Measurements from ENCODE around the gene TNNI2. TPM values are rescaled to one million over a fixed set of nuclear protein-coding genes. Genes with fewer than 3 reads are reported as not detected.

Gene TNNI2
- polyA plus RNA-seq, 1 donor (not counting 4 experiments of a cell fraction or from before 2014, with no cell fraction given): 10.7 TPM

DNA sequence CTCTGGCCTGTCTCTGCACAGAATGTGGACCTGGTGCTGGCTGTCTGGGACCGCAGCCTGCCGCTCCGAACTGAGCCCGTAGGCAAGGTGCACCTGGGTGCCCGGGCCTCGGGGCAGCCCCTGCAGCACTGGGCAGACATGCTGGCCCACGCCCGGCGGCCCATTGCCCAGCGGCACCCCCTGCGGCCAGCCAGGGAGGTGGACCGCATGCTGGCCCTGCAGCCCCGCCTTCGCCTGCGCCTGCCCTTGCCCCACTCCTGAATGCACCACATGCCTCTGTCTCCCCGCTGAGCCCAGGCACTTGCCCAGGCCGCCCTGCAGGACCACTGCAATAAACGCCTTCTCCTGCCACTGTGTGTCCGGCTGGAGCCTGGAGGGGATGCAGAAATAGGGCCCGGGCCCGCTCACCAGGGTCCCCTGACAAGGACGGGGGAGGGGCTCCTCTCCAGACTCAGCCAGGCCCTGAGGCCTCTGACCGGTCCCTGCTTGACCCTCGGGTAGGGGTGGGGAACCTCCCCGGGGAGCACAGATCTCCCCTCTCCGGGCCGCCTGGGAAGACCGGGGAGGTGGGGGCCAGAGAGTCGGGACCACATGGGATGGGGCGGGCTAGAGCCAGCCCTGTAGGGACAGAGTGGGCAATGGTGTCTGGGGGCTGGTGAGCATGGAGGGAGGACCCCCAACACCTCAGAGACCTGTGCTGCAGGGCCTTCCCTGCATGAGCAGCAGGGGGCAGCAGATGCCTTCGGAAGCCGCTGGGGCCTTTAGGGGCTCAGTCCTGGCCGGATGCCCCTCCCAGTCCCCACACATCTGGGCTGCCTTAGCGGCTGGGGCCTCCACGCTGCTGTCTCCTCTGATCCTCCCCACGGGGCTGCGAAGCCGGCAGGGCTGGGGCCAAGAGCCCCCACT is 1.4 kb upstream of the TNNI2 start:
- no peak overlapping the region for H3K9ac ChIP-seq (ENCODE audit: control insufficient read depth, extremely low read depth, insufficient read depth, low read length)
- H3K4me1 ChIP-seq (ENCODE audit: control insufficient read depth, extremely low read depth, insufficient read depth, low read length): peaks cover 57% of the 10 kb centered on the region
- no peaks in the 10 kb centered on the region for H3K9me1 ChIP-seq (ENCODE audit: control insufficient read depth, extremely low read depth, insufficient read depth, low read length)
- no peaks in the 10 kb centered on the region for H4K20me1 ChIP-seq (ENCODE audit: control insufficient read depth, extremely low read depth, insufficient read depth, low read length)
- dilution Hi-C loops (cut with MboI; ENCODE audit: extremely low pct_ligation_motif_present, low sequenced_read_pairs): no loop called here
- TF ChIP-seq EZH2 (IDR thresholded peaks at IDR 0.05; ENCODE audit: low read length): no peak
- TF ChIP-seq CTCF (optimal IDR thresholded peaks at IDR 0.05 in 1 of 3, IDR thresholded peaks at IDR 0.05 in 1 of 3, conservative IDR thresholded peaks at IDR 0.05 in 1 of 3; ENCODE audit: extremely low read depth in 1 of 3, insufficient read depth in 2 of 3, low read length in 3 of 3): peak in 2 of 3 experiments; percentile 75 to 95
- peaks cover 23% of the 10 kb centered on the region for H3K79me2 ChIP-seq (ENCODE audit: control insufficient read depth, insufficient read depth, low read length)
- DNase-seq (ENCODE audit: low read depth, low spot score) (no peak), FAIRE-seq (no peak)
- no peaks in the 10 kb centered on the region for H3K9me3 ChIP-seq (ENCODE audit: control insufficient read depth, low read depth, low read length)
- no peaks in the 10 kb centered on the region for H3K36me3 ChIP-seq (ENCODE audit: control insufficient read depth in 2 of 2, extremely low read depth in 1 of 2, insufficient read depth in 2 of 2, low read length in 2 of 2)
- H3K27ac ChIP-seq (ENCODE audit: control insufficient read depth, insufficient read depth, low read length): no peak overlapping the region
- H2AFZ ChIP-seq (ENCODE audit: control insufficient read depth, low read length): no peak overlapping the region
- peak overlapping the region; percentile 94 for H3K4me2 ChIP-seq (ENCODE audit: control insufficient read depth, extremely low read depth, insufficient read depth, low read depth, low read length)
- H3K4me3 ChIP-seq (ENCODE audit: control insufficient read depth in 2 of 3, extremely low read depth in 1 of 3, insufficient read depth in 2 of 3, low read depth in 1 of 3, low read length in 3 of 3): peak overlapping the region; percentile 2 to 38 (median 33)
- H3K27me3 ChIP-seq (ENCODE audit: control insufficient read depth, extremely low read depth, insufficient read depth, low read length): no peaks in the 10 kb centered on the region

DNA sequence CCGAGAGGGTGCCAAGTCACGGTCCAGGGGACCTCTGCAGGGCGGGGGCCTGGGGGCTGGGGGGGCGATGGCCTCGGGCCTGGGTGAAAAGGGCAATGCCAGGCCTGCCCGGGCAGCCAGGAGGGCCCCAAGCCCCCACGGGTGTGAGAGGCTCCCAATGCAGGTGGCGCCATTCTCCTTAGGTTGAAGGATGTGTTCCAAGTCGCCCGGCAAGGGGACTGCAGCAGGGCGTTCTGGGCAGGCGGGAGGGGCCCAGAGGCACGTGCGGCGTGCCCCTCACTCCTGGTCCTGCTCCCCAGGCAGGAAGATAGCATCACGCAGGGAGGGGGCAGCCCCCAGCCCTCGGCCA is 730 bp upstream of the TNNI2 start:
- Histone ChIP-seq H3K27me3 (ENCODE audit: control insufficient read depth, extremely low read depth, insufficient read depth, low read length) (no peaks in the 10 kb centered on the region), H3K4me2 (ENCODE audit: control insufficient read depth, extremely low read depth, insufficient read depth, low read depth, low read length) (peak overlapping the region; percentile 94), H3K36me3 (ENCODE audit: control insufficient read depth in 2 of 2, extremely low read depth in 1 of 2, insufficient read depth in 2 of 2, low read length in 2 of 2) (no peaks in the 10 kb centered on the region), H3K79me2 (ENCODE audit: control insufficient read depth, insufficient read depth, low read length) (peaks cover 23% of the 10 kb centered on the region), H3K9ac (ENCODE audit: control insufficient read depth, extremely low read depth, insufficient read depth, low read length) (no peak overlapping the region), H3K4me3 (ENCODE audit: control insufficient read depth in 2 of 3, extremely low read depth in 1 of 3, insufficient read depth in 2 of 3, low read depth in 1 of 3, low read length in 3 of 3) (no peak overlapping the region), H3K9me1 (ENCODE audit: control insufficient read depth, extremely low read depth, insufficient read depth, low read length) (no peaks in the 10 kb centered on the region), H3K4me1 (ENCODE audit: control insufficient read depth, extremely low read depth, insufficient read depth, low read length) (peaks cover 59% of the 10 kb centered on the region), H3K27ac (ENCODE audit: control insufficient read depth, insufficient read depth, low read length) (no peak overlapping the region), H3K9me3 (ENCODE audit: control insufficient read depth, low read depth, low read length) (no peaks in the 10 kb centered on the region), H4K20me1 (ENCODE audit: control insufficient read depth, extremely low read depth, insufficient read depth, low read length) (no peaks in the 10 kb centered on the region), H2AFZ (ENCODE audit: control insufficient read depth, low read length) (no peak overlapping the region)
- DNase-seq (ENCODE audit: low read depth, low spot score) (no peak), FAIRE-seq (no peak)
- no peak for TF ChIP-seq CTCF (optimal IDR thresholded peaks at IDR 0.05 in 1 of 3, IDR thresholded peaks at IDR 0.05 in 1 of 3, conservative IDR thresholded peaks at IDR 0.05 in 1 of 3; ENCODE audit: extremely low read depth in 1 of 3, insufficient read depth in 2 of 3, low read length in 3 of 3)
- no peak for TF ChIP-seq EZH2 (IDR thresholded peaks at IDR 0.05; ENCODE audit: low read length)
- dilution Hi-C loops (cut with MboI; ENCODE audit: extremely low pct_ligation_motif_present, low sequenced_read_pairs): no loop called here
